ENCODE results near the gene BSND. TPM values are rescaled to one million over a fixed set of nuclear protein-coding genes. Genes with fewer than 3 reads are reported as not detected.
A peak's percentile ranks its signal among the peaks of the same experiment; 100 is the strongest.

BSND gene
- total and polyA plus RNA-seq, 4 donors = 0.02 TPM; not detected in 3

- ATAC-seq (ENCODE audit: insufficient read depth, low FRiP score) (no peak), DNase-seq (no peak)
- Histone ChIP-seq H3K9ac (ENCODE audit: insufficient read depth in 1 of 2, low read length in 2 of 2) (no peak overlapping the region), H3K36me3 (ENCODE audit: control insufficient read depth in 4 of 4, insufficient read depth in 4 of 4, low read length in 4 of 4) (no peaks in the 10 kb centered on the region), H3K4me1 (ENCODE audit: control insufficient read depth in 5 of 5, insufficient read depth in 5 of 5, low read length in 5 of 5) (peaks cover 0 to 7% (median 0%) of the 10 kb centered on the region in 5 donors), H3K9me3 (ENCODE audit: control insufficient read depth in 4 of 4, insufficient read depth in 3 of 4, low read length in 3 of 4) (peaks cover 0 to 3% (median 1%) of the 10 kb centered on the region in 4 donors), H3K4me3 (no peak overlapping the region), H3K27ac (ENCODE audit: low read depth in 1 of 2, low read length in 1 of 2) (no peak overlapping the region), H3K27me3 (ENCODE audit: control insufficient read depth in 3 of 3, insufficient read depth in 3 of 3, low read length in 2 of 3) (no peaks in the 10 kb centered on the region)
- no peak for TF ChIP-seq CTCF (IDR thresholded peaks at IDR 0.05; ENCODE audit: control extremely low read depth, extremely low read depth)
- 88 to 91% methylated on average over 3 of the region's 3 CpGs for WGBS, 2 donors
Observed at GRCh38 chr1:54953846-54954245, 44.9 kb upstream of the BSND start.

GRCh38 chr1:54955359-54955758 lies 43.4 kb upstream of the BSND start:
- 45 to 58% methylated on average over 1 of the region's 1 CpG for WGBS, 2 donors
- H3K36me3 ChIP-seq (ENCODE audit: control insufficient read depth in 4 of 4, insufficient read depth in 4 of 4, low read length in 4 of 4) = no peaks in the 10 kb centered on the region
- H3K4me1 ChIP-seq (ENCODE audit: control insufficient read depth in 5 of 5, insufficient read depth in 5 of 5, low read length in 5 of 5) = peaks cover 0 to 6% (median 0%) of the 10 kb centered on the region in 5 donors
- no peak overlapping the region for H3K4me3 ChIP-seq
- no peak overlapping the region for H3K27ac ChIP-seq (ENCODE audit: low read depth in 1 of 2, low read length in 1 of 2)
- no peak for TF ChIP-seq CTCF (IDR thresholded peaks at IDR 0.05; ENCODE audit: control extremely low read depth, extremely low read depth)
- peaks cover 0 to 3% (median 1%) of the 10 kb centered on the region in 4 donors for H3K9me3 ChIP-seq (ENCODE audit: control insufficient read depth in 4 of 4, insufficient read depth in 3 of 4, low read length in 3 of 4)
- no peak for ATAC-seq (ENCODE audit: insufficient read depth, low FRiP score)
- H3K27me3 ChIP-seq (ENCODE audit: control insufficient read depth in 3 of 3, insufficient read depth in 3 of 3, low read length in 2 of 3) = no peaks in the 10 kb centered on the region
- H3K9ac ChIP-seq (ENCODE audit: insufficient read depth in 1 of 2, low read length in 2 of 2) = no peak overlapping the region
- DNase-seq = peak in 1 of 3 donors; percentile 7

GRCh38 chr1:54956726-54957125 lies 42.0 kb upstream of the BSND start:
- H3K4me1 ChIP-seq (ENCODE audit: control insufficient read depth in 5 of 5, insufficient read depth in 5 of 5, low read length in 5 of 5) = no peaks in the 10 kb centered on the region
- ATAC-seq (ENCODE audit: insufficient read depth, low FRiP score) (no peak), DNase-seq (no peak)
- WGBS, 2 donors = 91 to 95% methylated on average over 4 of the region's 4 CpGs
- no peaks in the 10 kb centered on the region for H3K27me3 ChIP-seq (ENCODE audit: control insufficient read depth in 3 of 3, insufficient read depth in 3 of 3, low read length in 2 of 3)
- TF ChIP-seq CTCF (IDR thresholded peaks at IDR 0.05; ENCODE audit: control extremely low read depth, extremely low read depth) = no peak
- H3K27ac ChIP-seq (ENCODE audit: low read depth in 1 of 2, low read length in 1 of 2) = no peak overlapping the region
- no peak overlapping the region for H3K9ac ChIP-seq (ENCODE audit: insufficient read depth in 1 of 2, low read length in 2 of 2)
- no peak overlapping the region for H3K4me3 ChIP-seq
- no peaks in the 10 kb centered on the region for H3K36me3 ChIP-seq (ENCODE audit: control insufficient read depth in 4 of 4, insufficient read depth in 4 of 4, low read length in 4 of 4)
- peaks cover 0 to 3% (median 1%) of the 10 kb centered on the region in 4 donors for H3K9me3 ChIP-seq (ENCODE audit: control insufficient read depth in 4 of 4, insufficient read depth in 3 of 4, low read length in 3 of 4)

- peaks cover 0 to 3% (median 1%) of the 10 kb centered on the region in 4 donors for H3K9me3 ChIP-seq (ENCODE audit: control insufficient read depth in 4 of 4, insufficient read depth in 3 of 4, low read length in 3 of 4)
- H3K4me3 ChIP-seq = no peak overlapping the region
- H3K9ac ChIP-seq (ENCODE audit: insufficient read depth in 1 of 2, low read length in 2 of 2) = no peak overlapping the region
- TF ChIP-seq CTCF (IDR thresholded peaks at IDR 0.05; ENCODE audit: control extremely low read depth, extremely low read depth) = no peak
- no peaks in the 10 kb centered on the region for H3K27me3 ChIP-seq (ENCODE audit: control insufficient read depth in 3 of 3, insufficient read depth in 3 of 3, low read length in 2 of 3)
- no peak for ATAC-seq (ENCODE audit: insufficient read depth, low FRiP score)
- H3K27ac ChIP-seq (ENCODE audit: low read depth in 1 of 2, low read length in 1 of 2) = no peak overlapping the region
- no peaks in the 10 kb centered on the region for H3K4me1 ChIP-seq (ENCODE audit: control insufficient read depth in 5 of 5, insufficient read depth in 5 of 5, low read length in 5 of 5)
- WGBS, 2 donors = 50 to 62% methylated on average over 3 of the region's 3 CpGs
- DNase-seq = peak in 2 of 3 donors; percentile 42 to 55
- H3K36me3 ChIP-seq (ENCODE audit: control insufficient read depth in 4 of 4, insufficient read depth in 4 of 4, low read length in 4 of 4) = no peaks in the 10 kb centered on the region
Observed at GRCh38 chr1:54959241-54959640, 39.5 kb upstream of the BSND start.
